HL-60 (cell line): ENCODE results near the gene TRA2A.
"Not testable (repeated sequence)": the region's sequence is repeated elsewhere in the genome, so short reads cannot be mapped to it uniquely, and the experiment has no call there.

ENCODE experiments used
- DNase-seq, 2 experiments: peaks; one replicate each; pipeline ENCODE4 v3.0.0-alpha.2; 2010 to 2020; ENCODE audit warnings: low read depth in 1 of 2, low spot score in 1 of 2
- H3K27ac ChIP-seq: fragments of 250-450 bp; sonication (Bioruptor Pico); replicated peaks from 2 replicates; pipeline ENCODE4 v1.5.1; 2020; ENCODE audit warnings: mild to moderate bottlenecking, moderate library complexity
- H3K27me3 ChIP-seq: fragments of 250-450 bp; sonication (Bioruptor Pico); 2 replicates; pipeline ENCODE4 v1.5.1; 2021; ENCODE audit warnings: mild to moderate bottlenecking, moderate library complexity; ENCODE audit not compliant: insufficient read depth, poor library complexity, severe bottlenecking
- H3K4me3 ChIP-seq: replicated peaks from 2 replicates; pipeline ENCODE4 v1.5.1; 2011; ENCODE audit warnings: mild to moderate bottlenecking, control low read depth, low read length; ENCODE audit not compliant: insufficient read depth
- CTCF ChIP-seq: IDR thresholded peaks from one replicate; pipeline ENCODE4 v1.5.1; 2011; ENCODE audit warnings: low read length, control low read depth, inconsistent platforms; ENCODE audit not compliant: insufficient read depth
- GABPA ChIP-seq: IDR thresholded peaks from 2 replicates; pipeline ENCODE4 v1.6.1; 2012; ENCODE audit warnings: low read depth
- POLR2AphosphoS5 ChIP-seq: IDR thresholded peaks from 2 replicates; pipeline ENCODE4 v1.6.1; 2012; ENCODE audit warnings: low read depth
- SPI1 ChIP-seq: IDR thresholded peaks from 2 replicates; pipeline ENCODE4 v1.6.1; 2012; ENCODE audit warnings: low read depth, mild to moderate bottlenecking, borderline replicate concordance
- TF ChIP-seq, protein P1 (sequence below): IDR thresholded peaks from 2 replicates; pipeline ENCODE4 v1.6.1; 2012; ENCODE audit warnings: low read depth; ENCODE audit not compliant: insufficient replicate concordance

The TRA2A gene

DNA sequence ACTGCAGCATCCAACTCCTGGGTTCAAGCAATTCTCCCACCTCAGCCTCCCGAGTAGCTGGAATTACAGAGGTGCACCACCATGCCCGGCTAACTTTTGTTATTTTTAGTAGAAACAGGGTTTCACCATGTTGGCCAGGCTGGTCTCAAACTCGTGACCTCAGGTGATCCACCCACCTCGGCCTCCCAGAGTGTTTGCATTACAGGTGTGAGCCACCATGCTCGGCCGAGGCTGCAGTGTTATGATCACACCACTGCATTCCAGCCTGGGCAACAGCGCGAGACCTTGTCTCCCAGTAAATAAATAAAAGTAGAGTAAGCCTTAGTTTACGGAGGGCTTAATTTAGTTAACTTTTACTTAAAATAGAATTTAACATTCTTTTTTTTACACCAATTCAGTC, 37.8 kb downstream of the TRA2A start:
- no peak overlapping the region for H3K4me3 ChIP-seq
- no peaks in the 10 kb centered on the region for H3K27me3 ChIP-seq
- H3K27ac ChIP-seq: no peak overlapping the region
- no peak for TF ChIP-seq POLR2AphosphoS5
- TF ChIP-seq, protein P1, sequence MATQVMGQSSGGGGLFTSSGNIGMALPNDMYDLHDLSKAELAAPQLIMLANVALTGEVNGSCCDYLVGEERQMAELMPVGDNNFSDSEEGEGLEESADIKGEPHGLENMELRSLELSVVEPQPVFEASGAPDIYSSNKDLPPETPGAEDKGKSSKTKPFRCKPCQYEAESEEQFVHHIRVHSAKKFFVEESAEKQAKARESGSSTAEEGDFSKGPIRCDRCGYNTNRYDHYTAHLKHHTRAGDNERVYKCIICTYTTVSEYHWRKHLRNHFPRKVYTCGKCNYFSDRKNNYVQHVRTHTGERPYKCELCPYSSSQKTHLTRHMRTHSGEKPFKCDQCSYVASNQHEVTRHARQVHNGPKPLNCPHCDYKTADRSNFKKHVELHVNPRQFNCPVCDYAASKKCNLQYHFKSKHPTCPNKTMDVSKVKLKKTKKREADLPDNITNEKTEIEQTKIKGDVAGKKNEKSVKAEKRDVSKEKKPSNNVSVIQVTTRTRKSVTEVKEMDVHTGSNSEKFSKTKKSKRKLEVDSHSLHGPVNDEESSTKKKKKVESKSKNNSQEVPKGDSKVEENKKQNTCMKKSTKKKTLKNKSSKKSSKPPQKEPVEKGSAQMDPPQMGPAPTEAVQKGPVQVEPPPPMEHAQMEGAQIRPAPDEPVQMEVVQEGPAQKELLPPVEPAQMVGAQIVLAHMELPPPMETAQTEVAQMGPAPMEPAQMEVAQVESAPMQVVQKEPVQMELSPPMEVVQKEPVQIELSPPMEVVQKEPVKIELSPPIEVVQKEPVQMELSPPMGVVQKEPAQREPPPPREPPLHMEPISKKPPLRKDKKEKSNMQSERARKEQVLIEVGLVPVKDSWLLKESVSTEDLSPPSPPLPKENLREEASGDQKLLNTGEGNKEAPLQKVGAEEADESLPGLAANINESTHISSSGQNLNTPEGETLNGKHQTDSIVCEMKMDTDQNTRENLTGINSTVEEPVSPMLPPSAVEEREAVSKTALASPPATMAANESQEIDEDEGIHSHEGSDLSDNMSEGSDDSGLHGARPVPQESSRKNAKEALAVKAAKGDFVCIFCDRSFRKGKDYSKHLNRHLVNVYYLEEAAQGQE: no peak
- TF ChIP-seq SPI1: no peak
- TF ChIP-seq CTCF: no peak
- no peak for TF ChIP-seq GABPA
- DNase-seq: no peak

- peak in 1 of 2 experiments; percentile 49 for DNase-seq
- Histone ChIP-seq H3K27ac (peak overlapping the region; percentile 90), H3K27me3 (no peaks in the 10 kb centered on the region), H3K4me3 (peak overlapping the region; percentile 59)
- no peak for TF ChIP-seq CTCF
- TF ChIP-seq, protein P1: no peak
- no peak for TF ChIP-seq POLR2AphosphoS5
- no peak for TF ChIP-seq GABPA
- no peak for TF ChIP-seq SPI1
Measured at GRCh38 chr7:23491502-23491901, 40.3 kb downstream of the TRA2A start.

- peak in 1 of 2 experiments; percentile 77 for DNase-seq
Measured at GRCh38 chr7:23490357-23491135, 41.2 kb downstream of the TRA2A start.

DNA sequence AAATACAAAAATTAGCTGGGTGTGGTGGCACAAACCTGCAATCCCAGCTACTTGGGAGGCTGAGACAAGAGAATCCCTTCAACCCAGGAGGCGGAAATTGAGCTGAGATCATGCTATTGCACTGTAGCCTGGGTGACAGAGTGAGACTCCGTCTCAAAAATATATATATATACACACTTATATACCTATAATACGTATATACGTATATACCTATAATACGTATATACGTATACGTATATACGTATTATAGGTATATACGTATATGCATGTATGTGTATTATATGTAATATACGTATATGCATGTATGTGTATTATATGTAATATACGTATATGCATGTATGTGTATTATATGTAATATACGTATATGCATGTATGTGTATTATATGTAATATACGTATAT, 43.1 kb downstream of the TRA2A start:
- H3K27me3 ChIP-seq, DNase-seq, H3K4me3 ChIP-seq, H3K27ac ChIP-seq: not testable (repeated sequence)

More at GRCh38 chr7:23490357-23491135, 41.2 kb downstream of the TRA2A start:
- no peaks in the 10 kb centered on the region for H3K27me3 ChIP-seq
- TF ChIP-seq, protein P1: no peak
- TF ChIP-seq POLR2AphosphoS5 (peak; percentile 66; the same call in 1 of the 2 replicates), GABPA (peak; percentile 74), SPI1 (peak; percentile 64; the same call in 1 of the 2 replicates), CTCF (no peak)
- H3K4me3 ChIP-seq: peak overlapping the region; percentile 59
- peak overlapping the region; percentile 90 for H3K27ac ChIP-seq
